PC-9 (cell line): Measurements from ENCODE around the gene FAM117A. TPM values are rescaled to one million over a fixed set of nuclear protein-coding genes. Genes with fewer than 3 reads are reported as not detected.

ENCODE experiments used
- BruUV-seq: library from RNA; stranded (reverse); fragments of 400-500 nt; replicated peaks from 2 replicates; lab custom pipeline; 2021; lab: Mats Ljungman, UMichigan
- CTCF ChIA-PET: fragments of 300-600 bp; sonication (Branson Sonifier 250); formaldehyde crosslinking; loops from one replicate; lab custom pipeline; 2022; ENCODE audit warnings: antibody characterized with exemption; lab: Charles Lee
- POLR2A ChIA-PET: fragments of 300-600 bp; sonication (Branson Sonifier 250); formaldehyde crosslinking; loops from one replicate; lab custom pipeline; 2022; ENCODE audit warnings: antibody characterized with exemption; ENCODE audit not compliant: unreplicated experiment; lab: Charles Lee
- DNase-seq, 2 experiments: peaks; one replicate each; pipeline versions ENCODE4 v3.0.0 to v3.0.0-alpha.2; 2015 to 2022; ENCODE audit warnings: mixed read lengths in 1 of 2
- H2AFZ ChIP-seq: fragments of 200-600 bp; sonication (generic); 2 replicates; pipeline ENCODE4 v1.8.1; 2017; ENCODE audit warnings: antibody characterized with exemption
- H3F3A ChIP-seq: fragments of 200-600 bp; sonication (generic); 2 replicates; pipeline ENCODE4 v1.8.1; 2017; ENCODE audit warnings: antibody characterized with exemption, mild to moderate bottlenecking, low read depth; ENCODE audit not compliant: insufficient read depth
- H3K27ac ChIP-seq: fragments of 200-600 bp; sonication (generic); 2 replicates; pipeline ENCODE4 v1.6.1; 2016; ENCODE audit warnings: mixed run types
- H3K27me3 ChIP-seq: fragments of 200-600 bp; sonication (generic); 2 replicates; pipeline ENCODE4 v1.6.1; 2016; ENCODE audit warnings: low read depth, mixed run types; ENCODE audit not compliant: insufficient read depth
- H3K36me3 ChIP-seq: fragments of 200-600 bp; sonication (generic); 2 replicates; pipeline ENCODE4 v1.6.1; 2016; ENCODE audit warnings: low read depth, mixed run types
- H3K4me1 ChIP-seq: fragments of 200-600 bp; sonication (generic); replicated peaks from 2 replicates; pipeline ENCODE4 v1.6.1; 2016; ENCODE audit warnings: mixed run types; ENCODE audit not compliant: insufficient read depth
- H3K4me2 ChIP-seq: fragments of 200-600 bp; sonication (generic); 2 replicates; pipeline ENCODE4 v1.6.1; 2017; ENCODE audit warnings: mixed run types
- H3K4me3 ChIP-seq: fragments of 200-600 bp; sonication (generic); 2 replicates; pipeline ENCODE4 v1.6.1; 2016; ENCODE audit warnings: mixed run types
- H3K79me2 ChIP-seq: fragments of 200-600 bp; sonication (generic); 2 replicates; pipeline ENCODE4 v1.6.1; 2017; ENCODE audit warnings: low read depth, mixed run types
- H3K9me2 ChIP-seq: fragments of 200-600 bp; sonication (generic); 2 replicates; pipeline ENCODE4 v1.8.1; 2017; ENCODE audit warnings: mild to moderate bottlenecking; ENCODE audit not compliant: insufficient read depth
- H3K9me3 ChIP-seq: fragments of 200-600 bp; sonication (generic); 2 replicates; pipeline ENCODE4 v1.8.1; 2016; ENCODE audit warnings: low read depth; ENCODE audit not compliant: insufficient read depth
- H4K20me1 ChIP-seq: fragments of 200-600 bp; sonication (generic); 2 replicates; pipeline ENCODE4 v1.8.1; 2017; ENCODE audit not compliant: insufficient read depth
- CTCF ChIP-seq: fragments of 200-600 bp; sonication (generic); conservative IDR thresholded peaks from 2 replicates; pipeline ENCODE4 v1.6.1; 2017; ENCODE audit warnings: mixed run types, antibody characterized with exemption, mild to moderate bottlenecking, moderate library complexity
- EZH2 ChIP-seq: fragments of 200-600 bp; sonication (generic); IDR thresholded peaks from 2 replicates; pipeline ENCODE4 v1.8.0; 2017; ENCODE audit warnings: antibody characterized with exemption, low read depth
- intact Hi-C: fragments of 100-400 bp; cut with micrococcal nuclease; formaldehyde crosslinking; loops from one replicate; pipeline ENCODE4 v1.10.0; 2022; ENCODE audit not compliant: unreplicated experiment
- total RNA-seq: library from RNA; stranded (reverse); gene quantifications from 2 replicates; pipeline ENCODE4 v1.2.3, GENCODE V29; 2021

FAM117A gene
- total RNA-seq, 1 experiment from 2014 or later, result 15.0 TPM

- Histone ChIP-seq H2AFZ (no peak overlapping the region), H3K4me1 (0 out of 2 replicates have a peak, but pooled peaks cover 10% of the 10 kb centered on the region), H3K9me2 (no peaks in the 10 kb centered on the region), H3K36me3 (no peaks in the 10 kb centered on the region), H3K27me3 (no peaks in the 10 kb centered on the region), H3K27ac (no peak overlapping the region), H3K4me3 (no peak overlapping the region), H4K20me1 (no peaks in the 10 kb centered on the region), H3K9me3 (no peaks in the 10 kb centered on the region), H3K4me2 (no peak overlapping the region), H3F3A (no peaks in the 10 kb centered on the region), H3K79me2 (no peaks in the 10 kb centered on the region)
- no TSS peak for BruUV-seq
- TF ChIP-seq CTCF (no peak), EZH2 (no peak)
- ChIA-PET POLR2A (no interaction called here), CTCF (no interaction called here)
- intact Hi-C loops, result no loop called here
- DNase-seq, result no peak
Observed at GRCh38 chr17:49741692-49742076, 22.2 kb downstream of the FAM117A start.

- no peaks in the 10 kb centered on the region for H3K9me2 ChIP-seq
- POLR2A ChIA-PET, result no interaction called here
- no peak overlapping the region for H3K27ac ChIP-seq
- CTCF ChIA-PET, result no interaction called here
- H3K9me3 ChIP-seq, result no peaks in the 10 kb centered on the region
- H3K27me3 ChIP-seq, result no peaks in the 10 kb centered on the region
- H2AFZ ChIP-seq, result no peak overlapping the region
- intact Hi-C loops, result no loop called here
- no TSS peak for BruUV-seq
- H3K36me3 ChIP-seq, result no peaks in the 10 kb centered on the region
- no peaks in the 10 kb centered on the region for H3F3A ChIP-seq
- no peaks in the 10 kb centered on the region for H3K79me2 ChIP-seq
- 0 out of 2 replicates have a peak, but pooled peaks cover 10% of the 10 kb centered on the region for H3K4me1 ChIP-seq
- H3K4me3 ChIP-seq, result no peak overlapping the region
- no peak for TF ChIP-seq EZH2
- TF ChIP-seq CTCF, result no peak
- DNase-seq, result no peak
- no peak overlapping the region for H3K4me2 ChIP-seq
- no peaks in the 10 kb centered on the region for H4K20me1 ChIP-seq
Observed at GRCh38 chr17:49741009-49741691, 22.8 kb downstream of the FAM117A start.

GRCh38 chr17:49739641-49740271 lies 24.2 kb downstream of the FAM117A start:
- POLR2A ChIA-PET, result no interaction called here
- no peak overlapping the region for H3K4me2 ChIP-seq
- TF ChIP-seq EZH2 (no peak), CTCF (no peak)
- H3K9me2 ChIP-seq, result no peaks in the 10 kb centered on the region
- peak in 1 of 2 experiments; percentile 4 for DNase-seq
- no peaks in the 10 kb centered on the region for H4K20me1 ChIP-seq
- no TSS peak for BruUV-seq
- no peak overlapping the region for H2AFZ ChIP-seq
- no peaks in the 10 kb centered on the region for H3K36me3 ChIP-seq
- no peak overlapping the region for H3K4me3 ChIP-seq
- no peaks in the 10 kb centered on the region for H3F3A ChIP-seq
- CTCF ChIA-PET, result no interaction called here
- intact Hi-C loops, result no loop called here
- H3K27ac ChIP-seq, result no peak overlapping the region
- no peaks in the 10 kb centered on the region for H3K9me3 ChIP-seq
- no peaks in the 10 kb centered on the region for H3K79me2 ChIP-seq
- H3K27me3 ChIP-seq, result no peaks in the 10 kb centered on the region
- H3K4me1 ChIP-seq, result 0 out of 2 replicates have a peak, but pooled peaks cover 10% of the 10 kb centered on the region
